SK-N-SH treated with all-trans-retinoic acid at 6 μM for 48 hours (cell line): ENCODE measurements around the gene KLF6.

Experiments used
- ATAC-seq: fragments of 200-7000 bp; cut with Tn5 transposase; 3 replicates; pipeline ENCODE4 v1.9.1; 2020; ENCODE audit warnings: mild to moderate bottlenecking, moderate library complexity
- ARNTL ChIP-seq: fragments of 450-650 bp; formaldehyde crosslinking; IDR thresholded peaks from 2 replicates; pipeline ENCODE4 v1.5.0; 2020; ENCODE audit warnings: low read depth, mild to moderate bottlenecking, moderate library complexity, borderline replicate concordance
- CREB5 ChIP-seq: fragments of 250-450 bp; sonication (Bioruptor Pico); IDR thresholded peaks from 2 replicates; pipeline ENCODE4 v1.5.1; 2020; ENCODE audit warnings: low read depth, mild to moderate bottlenecking, moderate library complexity
- CSDC2 ChIP-seq: fragments of 250-450 bp; sonication (Bioruptor Pico); IDR thresholded peaks from 2 replicates; pipeline ENCODE4 v1.5.0; 2020; ENCODE audit warnings: mild to moderate bottlenecking, moderate library complexity
- CSRNP3 ChIP-seq: fragments of 250-450 bp; sonication (Bioruptor Pico); IDR thresholded peaks from 2 replicates; pipeline ENCODE4 v1.5.1; 2021; ENCODE audit warnings: mild to moderate bottlenecking, moderate library complexity
- ESRRG ChIP-seq: fragments of 250-450 bp; sonication (Bioruptor Pico); IDR thresholded peaks from 2 replicates; pipeline ENCODE4 v1.6.1; 2021; ENCODE audit warnings: mild to moderate bottlenecking
- GLIS3 ChIP-seq: fragments of 250-450 bp; sonication (Bioruptor Pico); IDR thresholded peaks from 2 replicates; pipeline ENCODE4 v1.5.0; 2020; ENCODE audit warnings: mild to moderate bottlenecking, moderate library complexity
- OSR1 ChIP-seq: fragments of 250-450 bp; sonication (Bioruptor Pico); IDR thresholded peaks from 2 replicates; pipeline ENCODE4 v1.8.0; 2022; ENCODE audit warnings: moderate library complexity, mild to moderate bottlenecking, inconsistent platforms
- PATZ1 ChIP-seq: fragments of 250-450 bp; sonication (Bioruptor Pico); IDR thresholded peaks from 2 replicates; pipeline ENCODE4 v1.8.0; 2020; ENCODE audit warnings: mild to moderate bottlenecking, moderate library complexity, borderline replicate concordance
- POU6F1 ChIP-seq: fragments of 250-450 bp; sonication (Bioruptor Pico); IDR thresholded peaks from 2 replicates; pipeline ENCODE4 v1.8.0; 2021; ENCODE audit warnings: low read depth, mild to moderate bottlenecking, moderate library complexity, borderline replicate concordance
- PPARA ChIP-seq: fragments of 250-450 bp; sonication (Bioruptor Pico); IDR thresholded peaks from 2 replicates; pipeline ENCODE4 v1.5.0; 2020; ENCODE audit warnings: mild to moderate bottlenecking, borderline replicate concordance
- RARB ChIP-seq: fragments of 250-450 bp; sonication (Bioruptor Pico); IDR thresholded peaks from 2 replicates; pipeline ENCODE4 v1.8.0; 2021; ENCODE audit warnings: mild to moderate bottlenecking, moderate library complexity
- SNAI2 ChIP-seq: fragments of 250-450 bp; sonication (Bioruptor Pico); IDR thresholded peaks from 2 replicates; pipeline ENCODE4 v1.5.0; 2020; ENCODE audit warnings: mild to moderate bottlenecking, moderate library complexity
- TCF4 ChIP-seq: fragments of 250-450 bp; sonication (Bioruptor Pico); IDR thresholded peaks from 2 replicates; pipeline ENCODE4 v1.8.0; 2021; ENCODE audit warnings: mild to moderate bottlenecking, moderate library complexity, borderline replicate concordance
- ZFP3 ChIP-seq: fragments of 250-450 bp; sonication (Bioruptor Pico); IDR thresholded peaks from 2 replicates; pipeline ENCODE4 v1.5.0; 2020; ENCODE audit warnings: mild to moderate bottlenecking, moderate library complexity
- ZFP30 ChIP-seq: fragments of 450-650 bp; formaldehyde crosslinking; IDR thresholded peaks from 2 replicates; pipeline ENCODE4 v1.5.0; 2022; ENCODE audit warnings: mild to moderate bottlenecking, moderate library complexity
- ZNF565 ChIP-seq: fragments of 450-650 bp; formaldehyde crosslinking; conservative IDR thresholded peaks from 2 replicates; pipeline ENCODE4 v1.5.0; 2020; ENCODE audit warnings: low read depth, mild to moderate bottlenecking, moderate library complexity
- ZNF8 ChIP-seq: fragments of 450-650 bp; formaldehyde crosslinking; IDR thresholded peaks from 2 replicates; pipeline ENCODE4 v1.5.0; 2020; ENCODE audit warnings: mild to moderate bottlenecking, moderate library complexity

Gene KLF6

GRCh38 chr10:3783316-3783681, 1.7 kb downstream of the KLF6 start:
- ATAC-seq = peak; percentile 2
- TF ChIP-seq GLIS3 (CRISPR knock-in tag) = peak; percentile 67; the same call in 1 of the 2 replicates
- no peak for TF ChIP-seq TCF4 (CRISPR knock-in tag)
- TF ChIP-seq, all 23 proteins: peak for 1

GRCh38 chr10:3782451-3783315, 2.3 kb downstream of the KLF6 start:
- no peak for TF ChIP-seq GLIS3 (CRISPR knock-in tag)
- 0 out of 2 replicates have a peak, but pooled peaks have one; percentile 1 for TF ChIP-seq CREB5 (CRISPR knock-in tag)
- ATAC-seq = peak; percentile 15

- TF ChIP-seq ESRRG (CRISPR knock-in tag) (no peak), RARB (CRISPR knock-in tag) (no peak), PPARA (CRISPR knock-in tag) (no peak), ARNTL (CRISPR knock-in tag) (no peak), CREB5 (CRISPR knock-in tag) (no peak), OSR1 (CRISPR knock-in tag) (no peak), PATZ1 (no peak; the same call in none of the 2 replicates), ZFP30 (CRISPR knock-in tag) (no peak), ZFP3 (CRISPR knock-in tag) (no peak), GLIS3 (CRISPR knock-in tag) (no peak), SNAI2 (no peak), ZNF565 (no peak), POU6F1 (CRISPR knock-in tag) (no peak), TCF4 (CRISPR knock-in tag) (no peak), CSDC2 (no peak), CSRNP3 (CRISPR knock-in tag) (no peak)
- TF ChIP-seq, all 23 proteins: peak for 0
- peak; percentile 0; the same call in 1 of the 3 replicates for ATAC-seq
Observed at GRCh38 chr10:3782146-3782450, 2.9 kb downstream of the KLF6 start.

GRCh38 chr10:3781468-3782145, 3.4 kb downstream of the KLF6 start:
- no peak for TF ChIP-seq CSRNP3 (CRISPR knock-in tag)
- TF ChIP-seq ESRRG (CRISPR knock-in tag) = no peak
- no peak for TF ChIP-seq PATZ1
- TF ChIP-seq ZNF8 (CRISPR knock-in tag) = no peak
- peak; percentile 8; the same call in 2 of the 3 replicates for ATAC-seq
